Measurements from ENCODE around the gene PPP1R14B. TPM values are rescaled to one million over a fixed set of nuclear protein-coding genes. Genes with fewer than 3 reads are reported as not detected.

The PPP1R14B gene
- total and polyA plus RNA-seq, 9 donors: 170 to 252 (median 194) TPM

- WGBS (ENCODE audit: insufficient coverage): 34% methylated on average over 9 of the region's 10 CpGs
- peaks cover 7% of the 10 kb centered on the region for H3K36me3 ChIP-seq (ENCODE audit: control insufficient read depth, insufficient read depth, low read length)
- H3K27ac ChIP-seq (ENCODE audit: low read length): no peak overlapping the region
- peaks cover 24% of the 10 kb centered on the region for H3K4me1 ChIP-seq (ENCODE audit: control insufficient read depth, insufficient read depth, low read length)
- DNase-seq: no peak
- no peak overlapping the region for H3K4me3 ChIP-seq (ENCODE audit: low read length)
- H3K27me3 ChIP-seq (ENCODE audit: control insufficient read depth, insufficient read depth, low read length): peaks cover 60% of the 10 kb centered on the region
- H3K9me3 ChIP-seq (replicated peaks; ENCODE audit: control insufficient read depth, low read depth, low read length): no peaks in the 10 kb centered on the region
Observed at GRCh38 chr11:64290352-64291261, 43.9 kb upstream of the PPP1R14B start.

DNA sequence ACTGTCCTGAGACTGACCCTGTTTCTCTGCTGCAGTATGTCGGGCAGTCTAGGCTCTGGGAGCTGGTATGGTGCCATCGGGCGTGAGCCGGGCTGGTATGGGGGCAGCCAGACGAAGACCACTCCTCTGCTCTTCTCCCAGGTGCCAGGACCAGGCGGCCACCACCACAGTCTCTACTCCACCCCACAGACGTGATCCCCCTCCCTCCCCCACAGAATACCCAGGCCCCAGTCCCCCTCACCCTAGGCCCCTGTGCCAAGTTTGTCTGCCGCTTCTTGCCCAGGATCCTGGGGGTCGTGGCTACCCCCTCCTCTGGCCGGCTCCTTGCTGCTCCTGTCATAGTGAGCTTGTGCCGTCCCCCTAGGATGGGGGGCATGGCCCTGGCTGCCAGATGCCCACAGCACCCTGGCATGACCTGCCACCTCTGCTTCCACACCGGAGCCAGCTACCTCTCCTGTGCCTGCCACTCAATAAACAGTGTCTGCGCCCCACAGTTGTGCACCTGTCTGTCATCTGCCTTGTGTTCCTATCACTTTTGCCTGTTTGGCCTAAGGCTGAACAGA, 42.3 kb upstream of the PPP1R14B start:
- peaks cover 30% of the 10 kb centered on the region for H3K4me1 ChIP-seq (ENCODE audit: control insufficient read depth, insufficient read depth, low read length)
- H3K27ac ChIP-seq (ENCODE audit: low read length): no peak overlapping the region
- no peaks in the 10 kb centered on the region for H3K9me3 ChIP-seq (replicated peaks; ENCODE audit: control insufficient read depth, low read depth, low read length)
- peaks cover 7% of the 10 kb centered on the region for H3K36me3 ChIP-seq (ENCODE audit: control insufficient read depth, insufficient read depth, low read length)
- 69% methylated on average over 6 of the region's 13 CpGs for WGBS (ENCODE audit: insufficient coverage)
- DNase-seq: no peak
- H3K4me3 ChIP-seq (ENCODE audit: low read length): no peak overlapping the region
- peaks cover 45% of the 10 kb centered on the region for H3K27me3 ChIP-seq (ENCODE audit: control insufficient read depth, insufficient read depth, low read length)

DNA sequence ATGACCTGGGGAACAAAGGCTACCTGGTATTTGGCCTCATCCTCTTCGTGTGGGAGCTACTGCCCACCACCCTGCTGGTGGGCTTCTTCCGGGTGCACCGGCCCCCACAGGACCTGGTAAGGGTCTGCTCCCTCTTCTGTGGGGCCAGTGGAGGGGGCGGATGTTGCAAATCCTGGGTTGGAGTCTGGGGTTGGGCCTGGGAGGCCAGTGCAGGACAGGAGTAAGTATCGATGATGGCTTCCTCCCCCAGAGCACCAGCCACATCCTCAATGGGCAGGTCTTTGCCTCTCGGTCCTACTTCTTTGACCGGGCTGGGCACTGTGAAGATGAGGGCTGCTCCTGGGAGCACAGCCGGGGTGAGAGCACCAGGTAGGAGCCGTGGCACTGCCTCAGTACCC, 41.6 kb upstream of the PPP1R14B start:
- H3K27ac ChIP-seq (ENCODE audit: low read length): no peak overlapping the region
- H3K4me3 ChIP-seq (ENCODE audit: low read length): no peak overlapping the region
- peaks cover 37% of the 10 kb centered on the region for H3K4me1 ChIP-seq (ENCODE audit: control insufficient read depth, insufficient read depth, low read length)
- peaks cover 38% of the 10 kb centered on the region for H3K27me3 ChIP-seq (ENCODE audit: control insufficient read depth, insufficient read depth, low read length)
- no peaks in the 10 kb centered on the region for H3K9me3 ChIP-seq (replicated peaks; ENCODE audit: control insufficient read depth, low read depth, low read length)
- peaks cover 9% of the 10 kb centered on the region for H3K36me3 ChIP-seq (ENCODE audit: control insufficient read depth, insufficient read depth, low read length)
- DNase-seq: no peak
- WGBS (ENCODE audit: insufficient coverage): 78% methylated on average over 3 of the region's 9 CpGs

GRCh38 chr11:64287676-64288352, 41.1 kb upstream of the PPP1R14B start:
- peaks cover 42% of the 10 kb centered on the region for H3K4me1 ChIP-seq (ENCODE audit: control insufficient read depth, insufficient read depth, low read length)
- peaks cover 14% of the 10 kb centered on the region for H3K36me3 ChIP-seq (ENCODE audit: control insufficient read depth, insufficient read depth, low read length)
- no peak for DNase-seq
- H3K4me3 ChIP-seq (ENCODE audit: low read length): no peak overlapping the region
- H3K27me3 ChIP-seq (ENCODE audit: control insufficient read depth, insufficient read depth, low read length): peaks cover 32% of the 10 kb centered on the region
- 92% methylated on average over 33 of the region's 33 CpGs for WGBS (ENCODE audit: insufficient coverage)
- H3K9me3 ChIP-seq (replicated peaks; ENCODE audit: control insufficient read depth, low read depth, low read length): no peaks in the 10 kb centered on the region
- H3K27ac ChIP-seq (ENCODE audit: low read length): no peak overlapping the region

- peaks cover 22% of the 10 kb centered on the region for H3K27me3 ChIP-seq (ENCODE audit: control insufficient read depth, insufficient read depth, low read length)
- H3K4me3 ChIP-seq (ENCODE audit: low read length): no peak overlapping the region
- H3K36me3 ChIP-seq (ENCODE audit: control insufficient read depth, insufficient read depth, low read length): peaks cover 24% of the 10 kb centered on the region
- WGBS (ENCODE audit: insufficient coverage): 86% methylated on average over 7 of the region's 9 CpGs
- DNase-seq: no peak
- peaks cover 36% of the 10 kb centered on the region for H3K4me1 ChIP-seq (ENCODE audit: control insufficient read depth, insufficient read depth, low read length)
- no peak overlapping the region for H3K27ac ChIP-seq (ENCODE audit: low read length)
- H3K9me3 ChIP-seq (replicated peaks; ENCODE audit: control insufficient read depth, low read depth, low read length): no peaks in the 10 kb centered on the region
Observed at GRCh38 chr11:64286801-64287159, 40.0 kb upstream of the PPP1R14B start.

GRCh38 chr11:64285885-64286800, 39.4 kb upstream of the PPP1R14B start:
- peak overlapping the region; percentile 42 for H3K27ac ChIP-seq (ENCODE audit: low read length)
- H3K4me1 ChIP-seq (ENCODE audit: control insufficient read depth, insufficient read depth, low read length): peaks cover 34% of the 10 kb centered on the region
- H3K36me3 ChIP-seq (ENCODE audit: control insufficient read depth, insufficient read depth, low read length): peaks cover 28% of the 10 kb centered on the region
- no peaks in the 10 kb centered on the region for H3K9me3 ChIP-seq (replicated peaks; ENCODE audit: control insufficient read depth, low read depth, low read length)
- 55% methylated on average over 17 of the region's 40 CpGs for WGBS (ENCODE audit: insufficient coverage)
- DNase-seq: peak; percentile 39
- H3K27me3 ChIP-seq (ENCODE audit: control insufficient read depth, insufficient read depth, low read length): peaks cover 18% of the 10 kb centered on the region
- H3K4me3 ChIP-seq (ENCODE audit: low read length): peak overlapping the region; percentile 58

- Histone ChIP-seq H3K9me3 (replicated peaks; ENCODE audit: control insufficient read depth, low read depth, low read length) (no peaks in the 10 kb centered on the region), H3K27me3 (ENCODE audit: control insufficient read depth, insufficient read depth, low read length) (peaks cover 9% of the 10 kb centered on the region), H3K4me1 (ENCODE audit: control insufficient read depth, insufficient read depth, low read length) (peaks cover 33% of the 10 kb centered on the region), H3K36me3 (ENCODE audit: control insufficient read depth, insufficient read depth, low read length) (peaks cover 29% of the 10 kb centered on the region), H3K27ac (ENCODE audit: low read length) (peak within 1 kb of the TSS; percentile 96), H3K4me3 (ENCODE audit: low read length) (peak within 1 kb of the TSS; percentile 91)
- under 1% methylated on average over 74 of the region's 102 CpGs for WGBS (ENCODE audit: insufficient coverage)
- peak; percentile 95 for DNase-seq
Observed at GRCh38 chr11:64284962-64285884, 38.5 kb upstream of the PPP1R14B start, which contains the start of gene GPR137. Gene GPR137, plus strand, starts transcription at chr11:64285848. Its CDS starts 677 bp downstream, at chr11:64286525.

GRCh38 chr11:64284048-64284961, 37.6 kb upstream of the PPP1R14B start, which contains the start of gene BAD:
Gene BAD, minus strand, starts transcription at chr11:64284665. Its CDS starts 297 bp downstream, at chr11:64284368.
- Histone ChIP-seq H3K4me1 (ENCODE audit: control insufficient read depth, insufficient read depth, low read length) (peaks cover 33% of the 10 kb centered on the region), H3K36me3 (ENCODE audit: control insufficient read depth, insufficient read depth, low read length) (peaks cover 29% of the 10 kb centered on the region), H3K27ac (ENCODE audit: low read length) (peak within 1 kb of the TSS; percentile 96), H3K4me3 (ENCODE audit: low read length) (peak within 1 kb of the TSS; percentile 91), H3K9me3 (replicated peaks; ENCODE audit: control insufficient read depth, low read depth, low read length) (no peaks in the 10 kb centered on the region), H3K27me3 (ENCODE audit: control insufficient read depth, insufficient read depth, low read length) (peaks cover under 1% of the 10 kb centered on the region)
- WGBS (ENCODE audit: insufficient coverage): 4% methylated on average over 34 of the region's 44 CpGs
- DNase-seq: peak; percentile 97

Measured in muscle of leg (tissue), 11 donors.